Measurements from ENCODE around the gene LRRC56. TPM values are rescaled to one million over a fixed set of nuclear protein-coding genes. Genes with fewer than 3 reads are reported as not detected.

LRRC56 gene
- total and polyA plus RNA-seq, 2 of the 13 experiments (the other 11 are each of a cell fraction or from before 2014, with no cell fraction given) = 0.11 to 0.29 TPM

- peaks cover 61% of the 10 kb centered on the region for H3K4me1 ChIP-seq (ENCODE audit: insufficient read depth, low read length)
- ATAC-seq = no peak
- no peak overlapping the region for H2AFZ ChIP-seq (ENCODE audit: low read length)
- TF ChIP-seq TBX3 (IDR thresholded peaks at IDR 0.05; ENCODE audit: borderline replicate concordance) (0 out of 2 replicates have a peak, but pooled peaks have one; percentile 14), ZZZ3 (CRISPR knock-in tag; IDR thresholded peaks at IDR 0.05; ENCODE audit: borderline replicate concordance) (no peak)
- in situ Hi-C loops (cut with HindIII; ENCODE audit: extremely low pct_ligation_motif_present, low pct_unique_long_range_greater_than_20kb) (no loop called here), intact Hi-C loops (cut with micrococcal nuclease; ENCODE audit: unreplicated experiment) (no loop called here)
- no peak overlapping the region for H3K9ac ChIP-seq (ENCODE audit: insufficient read depth, low read depth, low read length)
- FAIRE-seq = no peak
- no peaks in the 10 kb centered on the region for H4K20me1 ChIP-seq (ENCODE audit: insufficient read depth, low read length)
- H3K4me2 ChIP-seq (ENCODE audit: low read depth, low read length) = no peak overlapping the region
- H3K27ac ChIP-seq (ENCODE audit: extremely low read length, insufficient read depth, low read length) = no peak overlapping the region
- H3K27me3 ChIP-seq (ENCODE audit: control insufficient read depth in 1 of 2, insufficient read depth in 2 of 2, low read length in 2 of 2) = peaks cover 12 to 37% of the 10 kb centered on the region in 2 experiments
- no peaks in the 10 kb centered on the region for H3K36me3 ChIP-seq (replicated peaks in 1 of 2; ENCODE audit: control insufficient read depth in 1 of 2, insufficient read depth in 2 of 2, low read length in 2 of 2)
- H3K4me3 ChIP-seq (replicated peaks in 1 of 3; ENCODE audit: insufficient read depth in 1 of 3, low read depth in 2 of 3, low read length in 3 of 3) = no peak overlapping the region
- POLR2A ChIA-PET = interaction anchor here (1.2 kb wide), 1 partner anchor 10 kb away, joined by 3 read pairs; no protein-coding TSS in a partner anchor
- no peak for DNase-seq (ENCODE audit: low spot score)
- no TSS peak for BruUV-seq (replicated peaks)
- no peaks in the 10 kb centered on the region for H3K79me2 ChIP-seq (ENCODE audit: insufficient read depth, low read length)
- WGBS (ENCODE audit: low lambda C conversion rate) = 53% methylated on average over 22 of the region's 32 CpGs
- CTCF ChIA-PET (ENCODE audit: low intra/inter-chr PET ratio, low total read pairs) = no interaction called here
- no peaks in the 10 kb centered on the region for H3K9me3 ChIP-seq (ENCODE audit: low read length)
Measured at GRCh38 chr11:548700-549603, 11.6 kb downstream of the LRRC56 start.

- ChIA-PET POLR2A (interaction anchor here (0.6 to 1.5 kb wide), 3 partner anchors 9 to 37 kb away, joined by 3 to 5 read pairs (median 4); no protein-coding TSS in a partner anchor), CTCF (ENCODE audit: low intra/inter-chr PET ratio, low total read pairs) (no interaction called here)
- WGBS (ENCODE audit: low lambda C conversion rate) = 52% methylated on average over 10 of the region's 25 CpGs
- Histone ChIP-seq H4K20me1 (ENCODE audit: insufficient read depth, low read length) (no peaks in the 10 kb centered on the region), H3K9me3 (ENCODE audit: low read length) (no peaks in the 10 kb centered on the region), H3K36me3 (replicated peaks in 1 of 2; ENCODE audit: control insufficient read depth in 1 of 2, insufficient read depth in 2 of 2, low read length in 2 of 2) (no peaks in the 10 kb centered on the region), H3K79me2 (ENCODE audit: insufficient read depth, low read length) (no peaks in the 10 kb centered on the region), H2AFZ (ENCODE audit: low read length) (no peak overlapping the region), H3K9ac (ENCODE audit: insufficient read depth, low read depth, low read length) (no peak overlapping the region), H3K4me3 (replicated peaks in 1 of 3; ENCODE audit: insufficient read depth in 1 of 3, low read depth in 2 of 3, low read length in 3 of 3) (no peak overlapping the region), H3K27ac (ENCODE audit: extremely low read length, insufficient read depth, low read length) (no peak overlapping the region), H3K4me1 (ENCODE audit: insufficient read depth, low read length) (peaks cover 58% of the 10 kb centered on the region), H3K4me2 (ENCODE audit: low read depth, low read length) (no peak overlapping the region), H3K27me3 (ENCODE audit: control insufficient read depth in 1 of 2, insufficient read depth in 2 of 2, low read length in 2 of 2) (peaks cover 11 to 35% of the 10 kb centered on the region in 2 experiments)
- BruUV-seq (replicated peaks) = no TSS peak
- no peak for FAIRE-seq
- DNase-seq (ENCODE audit: low spot score) = no peak
- intact Hi-C loops (cut with micrococcal nuclease; ENCODE audit: unreplicated experiment) = loop anchor here (10.0 kb wide), 1 partner anchor 65 kb away; the partner anchor contains the start of gene IRF7
- in situ Hi-C loops (cut with HindIII; ENCODE audit: extremely low pct_ligation_motif_present, low pct_unique_long_range_greater_than_20kb) = loop anchor here (10.0 kb wide), 1 partner anchor 75 kb away; the partner anchor contains the start of genes CDHR5 and SCT
- ATAC-seq = no peak
- no peak for TF ChIP-seq ZFY (CRISPR knock-in tag; IDR thresholded peaks at IDR 0.05)
- TF ChIP-seq, protein P1, sequence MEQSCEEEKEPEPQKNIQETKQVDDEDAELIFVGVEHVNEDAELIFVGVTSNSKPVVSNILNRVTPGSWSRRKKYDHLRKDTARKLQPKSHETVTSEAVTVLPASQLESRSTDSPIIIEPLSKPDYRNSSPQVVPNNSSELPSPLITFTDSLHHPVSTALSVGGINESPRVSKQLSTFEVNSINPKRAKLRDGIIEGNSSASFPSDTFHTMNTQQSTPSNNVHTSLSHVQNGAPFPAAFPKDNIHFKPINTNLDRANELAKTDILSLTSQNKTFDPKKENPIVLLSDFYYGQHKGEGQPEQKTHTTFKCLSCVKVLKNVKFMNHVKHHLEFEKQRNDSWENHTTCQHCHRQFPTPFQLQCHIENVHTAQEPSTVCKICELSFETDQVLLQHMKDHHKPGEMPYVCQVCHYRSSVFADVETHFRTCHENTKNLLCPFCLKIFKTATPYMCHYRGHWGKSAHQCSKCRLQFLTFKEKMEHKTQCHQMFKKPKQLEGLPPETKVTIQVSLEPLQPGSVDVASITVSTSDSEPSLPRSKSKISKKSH (CRISPR knock-in tag; IDR thresholded peaks at IDR 0.05; ENCODE audit: borderline replicate concordance) = no peak
- TF ChIP-seq, protein P2, sequence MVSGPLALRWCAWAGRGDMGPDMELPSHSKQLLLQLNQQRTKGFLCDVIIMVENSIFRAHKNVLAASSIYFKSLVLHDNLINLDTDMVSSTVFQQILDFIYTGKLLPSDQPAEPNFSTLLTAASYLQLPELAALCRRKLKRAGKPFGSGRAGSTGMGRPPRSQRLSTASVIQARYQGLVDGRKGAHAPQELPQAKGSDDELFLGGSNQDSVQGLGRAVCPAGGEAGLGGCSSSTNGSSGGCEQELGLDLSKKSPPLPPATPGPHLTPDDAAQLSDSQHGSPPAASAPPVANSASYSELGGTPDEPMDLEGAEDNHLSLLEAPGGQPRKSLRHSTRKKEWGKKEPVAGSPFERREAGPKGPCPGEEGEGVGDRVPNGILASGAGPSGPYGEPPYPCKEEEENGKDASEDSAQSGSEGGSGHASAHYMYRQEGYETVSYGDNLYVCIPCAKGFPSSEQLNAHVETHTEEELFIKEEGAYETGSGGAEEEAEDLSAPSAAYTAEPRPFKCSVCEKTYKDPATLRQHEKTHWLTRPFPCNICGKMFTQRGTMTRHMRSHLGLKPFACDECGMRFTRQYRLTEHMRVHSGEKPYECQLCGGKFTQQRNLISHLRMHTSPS (CRISPR knock-in tag; IDR thresholded peaks at IDR 0.05; ENCODE audit: low read depth) = 0 out of 2 replicates have a peak, but pooled peaks have one; percentile 4
- TF ChIP-seq TCF7 (IDR thresholded peaks at IDR 0.05; ENCODE audit: low read depth) = no peak
- TF ChIP-seq SMAD3 (CRISPR knock-in tag; IDR thresholded peaks at IDR 0.05) = no peak
- TF ChIP-seq NFYC (CRISPR knock-in tag; IDR thresholded peaks at IDR 0.05) = no peak
- no peak for TF ChIP-seq SKI (IDR thresholded peaks at IDR 0.05; ENCODE audit: partially characterized antibody)
- no peak for TF ChIP-seq MAZ (IDR thresholded peaks at IDR 0.05; ENCODE audit: borderline replicate concordance, low read depth, low read length)
- TF ChIP-seq MAZ (CRISPR knock-in tag; IDR thresholded peaks at IDR 0.05; ENCODE audit: low read depth) = no peak
Measured at GRCh38 chr11:550021-550745, 12.9 kb downstream of the LRRC56 start.
